ENCODE results near the gene TRIM38.
"Not testable (repeated sequence)": the region's sequence is repeated elsewhere in the genome, so short reads cannot be mapped to it uniquely, and the experiment has no call there.

The TRIM38 gene

GRCh38 chr6:25971187-25971821 lies 8.7 kb downstream of the TRIM38 start:
- no peak for DNase-seq (ENCODE audit: low read depth in 2 of 2)

- DNase-seq (ENCODE audit: low read depth in 2 of 2): no peak
Measured at GRCh38 chr6:25972128-25972527, 9.5 kb downstream of the TRIM38 start.

- no peak for DNase-seq (ENCODE audit: low read depth in 2 of 2)
Measured at GRCh38 chr6:25972902-25973301, 10.3 kb downstream of the TRIM38 start.

GRCh38 chr6:25973923-25974555 lies 11.4 kb downstream of the TRIM38 start:
- DNase-seq (ENCODE audit: low read depth in 2 of 2): no peak

- no peak for DNase-seq (ENCODE audit: low read depth in 2 of 2)
Measured at GRCh38 chr6:25975923-25976560, 13.4 kb downstream of the TRIM38 start.

- no peak for DNase-seq (ENCODE audit: low read depth in 2 of 2)
Measured at GRCh38 chr6:25980935-25981334, 18.3 kb downstream of the TRIM38 start.

GRCh38 chr6:25981568-25982263 lies 19.1 kb downstream of the TRIM38 start:
- DNase-seq (ENCODE audit: low read depth in 2 of 2): no peak

- no peak for DNase-seq (ENCODE audit: low read depth in 2 of 2)
Measured at GRCh38 chr6:25984265-25984664, 21.7 kb downstream of the TRIM38 start.

GRCh38 chr6:25987845-25988244 lies 25.2 kb downstream of the TRIM38 start:
- no peak for DNase-seq (ENCODE audit: low read depth in 2 of 2)

- no peak for DNase-seq (ENCODE audit: low read depth in 2 of 2)
Measured at GRCh38 chr6:25990172-25990873, 27.7 kb downstream of the TRIM38 start.

GRCh38 chr6:25991785-25992412 lies 29.3 kb downstream of the TRIM38 start:
- peak; percentile 22 to 25 for DNase-seq (ENCODE audit: low read depth in 2 of 2)

GRCh38 chr6:25992413-25993340 lies 30.1 kb downstream of the TRIM38 start:
- peak; percentile 81 to 94 for DNase-seq (ENCODE audit: low read depth in 2 of 2)

GRCh38 chr6:25993341-25993684 lies 30.7 kb downstream of the TRIM38 start:
- not testable (repeated sequence) for DNase-seq (ENCODE audit: low read depth in 2 of 2)

- DNase-seq (ENCODE audit: low read depth in 2 of 2): no peak
Measured at GRCh38 chr6:25995507-25995906, 32.9 kb downstream of the TRIM38 start.

GRCh38 chr6:25997921-25998320 lies 35.3 kb downstream of the TRIM38 start:
- no peak for DNase-seq (ENCODE audit: low read depth in 2 of 2)

- no peak for DNase-seq (ENCODE audit: low read depth in 2 of 2)
Measured at GRCh38 chr6:25998379-25998778, 35.8 kb downstream of the TRIM38 start.

GRCh38 chr6:25999225-25999624 lies 36.6 kb downstream of the TRIM38 start:
- DNase-seq (ENCODE audit: low read depth in 2 of 2): not testable (repeated sequence)

- no peak for DNase-seq (ENCODE audit: low read depth in 2 of 2)
Measured at GRCh38 chr6:26000366-26001144, 38.0 kb downstream of the TRIM38 start.

- DNase-seq (ENCODE audit: low read depth in 2 of 2): peak in 1 of 2 donors; percentile 28
Measured at GRCh38 chr6:26003102-26003694, 40.6 kb downstream of the TRIM38 start.

All from stimulated activated CD4-positive, alpha-beta T cell treated with anti-CD3 and anti-CD28 coated beads, Interleukin-15, amount 100 ng/mL, for 48 hours (primary cell).